Fibroblast of lung (primary cell): Measurements from ENCODE around the gene SLC25A4. TPM values are rescaled to one million over a fixed set of nuclear protein-coding genes. Genes with fewer than 3 reads are reported as not detected.

Experiments
- DNase-seq, 2 donors: peaks; one replicate each; pipeline versions ENCODE4 v3.0.0 to v3.0.0-alpha.2; 2010; ENCODE audit warnings: low read depth in 2 of 2
- H2AFZ ChIP-seq: 2 replicates; pipeline ENCODE4 v1.5.1; 2012; ENCODE audit warnings: low read length, control low read depth, inconsistent platforms
- H3K27ac ChIP-seq: 2 replicates; pipeline ENCODE4 v1.5.1; 2011; ENCODE audit warnings: low read length, control low read depth; ENCODE audit not compliant: insufficient read depth
- H3K27me3 ChIP-seq: 2 replicates; pipeline ENCODE4 v1.5.1; 2011; ENCODE audit warnings: mild to moderate bottlenecking, low read length; ENCODE audit not compliant: control insufficient read depth, insufficient read depth
- H3K36me3 ChIP-seq: 2 replicates; pipeline ENCODE4 v1.5.1; 2011; ENCODE audit warnings: low read length; ENCODE audit not compliant: control insufficient read depth, insufficient read depth
- H3K4me1 ChIP-seq: 2 replicates; pipeline ENCODE4 v1.5.1; 2011; ENCODE audit warnings: low read length; ENCODE audit not compliant: control insufficient read depth, insufficient read depth; ENCODE audit errors: extremely low read depth
- H3K4me2 ChIP-seq: 2 replicates; pipeline ENCODE4 v1.5.1; 2011; ENCODE audit warnings: low read length, control low read depth; ENCODE audit not compliant: insufficient read depth; ENCODE audit errors: extremely low read depth
- H3K4me3 ChIP-seq, 4 experiments: fragments of 200-600 bp in 1 of 4; sonication (generic) in 1 of 4; replicated peaks in 1 of 4; 2 replicates each; pipeline ENCODE4 v1.5.1; 2011 to 2016; ENCODE audit warnings: low read length in 4 of 4, low read depth in 3 of 4, mild to moderate bottlenecking in 3 of 4, control low read depth in 2 of 4, inconsistent platforms in 1 of 4, mixed read lengths in 1 of 4; ENCODE audit not compliant: insufficient read depth in 1 of 4; ENCODE audit errors: control extremely low read depth in 1 of 4
- H3K79me2 ChIP-seq: 2 replicates; pipeline ENCODE4 v1.5.1; 2012; ENCODE audit warnings: mild to moderate bottlenecking, low read length, inconsistent platforms; ENCODE audit not compliant: control insufficient read depth, insufficient read depth
- H3K9ac ChIP-seq: 2 replicates; pipeline ENCODE4 v1.5.1; 2011; ENCODE audit warnings: mild to moderate bottlenecking, low read length, control low read depth; ENCODE audit not compliant: insufficient read depth
- H3K9me3 ChIP-seq: 2 replicates; pipeline ENCODE4 v1.5.1; 2012; ENCODE audit warnings: low read depth, low read length; ENCODE audit not compliant: control insufficient read depth, insufficient read depth
- H4K20me1 ChIP-seq: 2 replicates; pipeline ENCODE4 v1.5.1; 2011; ENCODE audit warnings: low read length; ENCODE audit not compliant: control insufficient read depth, insufficient read depth; ENCODE audit errors: extremely low read depth
- CTCF ChIP-seq, 2 donors: IDR thresholded peaks in 1 of 2; conservative IDR thresholded peaks in 1 of 2; 1 replicate in 1 of 2; 2 replicates in 1 of 2; pipeline ENCODE4 v1.5.1; 2011 to 2012; ENCODE audit warnings: low read length in 2 of 2, control low read depth in 1 of 2, inconsistent platforms in 1 of 2, low read depth in 1 of 2, mild to moderate bottlenecking in 1 of 2
- EZH2 ChIP-seq: IDR thresholded peaks from 2 replicates; pipeline ENCODE4 v1.5.1; 2012; ENCODE audit warnings: low read length, control low read depth, mild to moderate bottlenecking; ENCODE audit errors: missing control alignments
- polyA plus RNA-seq, 2 donors: library from polyadenylated mRNA; depleted of rRNA in 1 of 2; stranded (reverse) in 1 of 2; unstranded in 1 of 2; fragments of >200 nt; gene quantifications; 2 replicates each; pipeline ENCODE4 v1.2.1, GENCODE V29; 2011 to 2012; ENCODE audit warnings: missing spikeins in 1 of 2
- total RNA-seq: library from RNA; depleted of rRNA; stranded (reverse); fragments of >200 nt; gene quantifications from 2 replicates; pipeline ENCODE4 v1.2.1, GENCODE V29; 2014

The SLC25A4 gene
- total and polyA plus RNA-seq, 2 donors (not counting 1 experiment from before 2014, with no cell fraction given), result 11.4 to 14.6 TPM

- peaks cover 4% of the 10 kb centered on the region for H3K4me1 ChIP-seq
- no peak overlapping the region for H3K27ac ChIP-seq
- no peaks in the 10 kb centered on the region for H3K79me2 ChIP-seq
- TF ChIP-seq CTCF (conservative IDR thresholded peaks at IDR 0.05 in 1 of 2, IDR thresholded peaks at IDR 0.05 in 1 of 2; ENCODE audit: low read depth in 1 of 2, low read length in 2 of 2) (no peak), EZH2 (no peak)
- peak overlapping the region; percentile 88 for H3K4me2 ChIP-seq
- H3K9ac ChIP-seq, result peak overlapping the region; percentile 61
- no peaks in the 10 kb centered on the region for H3K9me3 ChIP-seq
- peak overlapping the region; percentile 33 for H2AFZ ChIP-seq
- H4K20me1 ChIP-seq, result no peaks in the 10 kb centered on the region
- H3K4me3 ChIP-seq, result peak overlapping the region; percentile 64 to 74 (median 70)
- no peaks in the 10 kb centered on the region for H3K36me3 ChIP-seq
- peak; percentile 27 to 38 for DNase-seq
- H3K27me3 ChIP-seq, result no peaks in the 10 kb centered on the region
Measured at GRCh38 chr4:185143601-185143969, 519 bp downstream of the SLC25A4 start.

- no peak overlapping the region for H3K4me3 ChIP-seq
- no peak overlapping the region for H3K27ac ChIP-seq
- H3K9me3 ChIP-seq, result no peaks in the 10 kb centered on the region
- no peaks in the 10 kb centered on the region for H3K36me3 ChIP-seq
- no peaks in the 10 kb centered on the region for H3K27me3 ChIP-seq
- H4K20me1 ChIP-seq, result no peaks in the 10 kb centered on the region
- H3K79me2 ChIP-seq, result no peaks in the 10 kb centered on the region
- TF ChIP-seq EZH2 (no peak), CTCF (conservative IDR thresholded peaks at IDR 0.05 in 1 of 2, IDR thresholded peaks at IDR 0.05 in 1 of 2; ENCODE audit: low read depth in 1 of 2, low read length in 2 of 2) (no peak)
- peaks cover 4% of the 10 kb centered on the region for H3K4me1 ChIP-seq
- no peak for DNase-seq
- H2AFZ ChIP-seq, result no peak overlapping the region
- no peak overlapping the region for H3K4me2 ChIP-seq
- H3K9ac ChIP-seq, result no peak overlapping the region
Measured at GRCh38 chr4:185144601-185145240, 1.7 kb downstream of the SLC25A4 start.

DNA sequence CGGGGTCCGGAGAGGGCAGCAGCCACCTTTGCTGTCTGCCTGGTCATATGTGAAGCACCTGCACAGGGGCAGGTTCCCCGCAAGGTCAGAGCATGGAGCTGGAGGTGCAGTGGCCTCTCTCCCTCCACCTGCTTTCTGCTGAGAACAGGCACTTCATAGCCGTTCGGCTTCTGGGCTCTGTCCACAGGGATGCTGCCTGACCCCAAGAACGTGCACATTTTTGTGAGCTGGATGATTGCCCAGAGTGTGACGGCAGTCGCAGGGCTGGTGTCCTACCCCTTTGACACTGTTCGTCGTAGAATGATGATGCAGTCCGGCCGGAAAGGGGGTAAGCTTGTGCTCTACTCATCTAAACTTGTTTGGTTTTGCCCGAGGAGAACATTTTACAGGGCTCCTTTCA, 2.5 kb downstream of the SLC25A4 start:
- Histone ChIP-seq H3K4me3 (no peak overlapping the region), H3K27me3 (no peaks in the 10 kb centered on the region), H4K20me1 (no peaks in the 10 kb centered on the region), H3K79me2 (no peaks in the 10 kb centered on the region), H3K4me1 (peaks cover 4% of the 10 kb centered on the region), H2AFZ (no peak overlapping the region), H3K27ac (no peak overlapping the region), H3K36me3 (no peaks in the 10 kb centered on the region), H3K9me3 (no peaks in the 10 kb centered on the region), H3K9ac (no peak overlapping the region), H3K4me2 (no peak overlapping the region)
- no peak for TF ChIP-seq EZH2
- TF ChIP-seq CTCF (conservative IDR thresholded peaks at IDR 0.05 in 1 of 2, IDR thresholded peaks at IDR 0.05 in 1 of 2; ENCODE audit: low read depth in 1 of 2, low read length in 2 of 2), result no peak
- no peak for DNase-seq
